Panc1 (cell line): ENCODE data around the gene SIM2.

Experiments
- CTCF ChIP-seq: fragments of 450-650 bp; IDR thresholded peaks from 2 replicates; pipeline ENCODE4 v1.5.1; 2017; ENCODE audit warnings: mild to moderate bottlenecking
- POLR2AphosphoS5 ChIP-seq: IDR thresholded peaks from 2 replicates; pipeline ENCODE4 v1.6.1; 2012; ENCODE audit warnings: mild to moderate bottlenecking, low read depth, low read length, moderate library complexity

- TF ChIP-seq CTCF: no peak
- no peak for TF ChIP-seq POLR2AphosphoS5
Observed at GRCh38 chr21:36767096-36767495, 68.2 kb downstream of the SIM2 start.
